HEK293T (cell line): ENCODE data around the gene CADM2.

Experiments
- CTCF ChIA-PET: fragments of 350-600 bp; formaldehyde crosslinking; extraction: SDS; loops from one replicate; lab custom pipeline; 2021; ENCODE audit warnings: antibody characterized with exemption, inconsistent platforms; lab: Yijun Ruan, JAX
- POLR2A ChIA-PET: fragments of 350-600 bp; formaldehyde crosslinking; extraction: SDS; loops from one replicate; lab custom pipeline; 2020; ENCODE audit warnings: antibody characterized with exemption, inconsistent platforms; lab: Yijun Ruan, JAX
- DNase-seq: peaks from one replicate; pipeline ENCODE4 v3.0.0; 2012; ENCODE audit warnings: mixed read lengths; ENCODE audit errors: extremely low spot score
- ARNT ChIP-seq: fragments of 450-650 bp; IDR thresholded peaks from 2 replicates; pipeline ENCODE4 v1.6.1; 2017; ENCODE audit warnings: mild to moderate bottlenecking
- BHLHE40 ChIP-seq: fragments of 450-650 bp; IDR thresholded peaks from 2 replicates; pipeline ENCODE4 v1.6.1; 2016; ENCODE audit warnings: mild to moderate bottlenecking, moderate library complexity, borderline replicate concordance
- CTBP1 ChIP-seq: fragments of 450-650 bp; IDR thresholded peaks from 2 replicates; pipeline ENCODE4 v1.6.1; 2016; ENCODE audit warnings: borderline replicate concordance
- ELF4 ChIP-seq: fragments of 450-650 bp; IDR thresholded peaks from 2 replicates; pipeline ENCODE4 v1.6.1; 2017; ENCODE audit warnings: antibody characterized with exemption
- FOXA1 ChIP-seq: fragments of 450-650 bp; IDR thresholded peaks from 2 replicates; pipeline ENCODE4 v1.6.1; 2016; ENCODE audit warnings: mild to moderate bottlenecking
- FOXK2 ChIP-seq: fragments of 450-650 bp; IDR thresholded peaks from 2 replicates; pipeline ENCODE4 v1.6.1; 2016; ENCODE audit warnings: mild to moderate bottlenecking
- FOXM1 ChIP-seq: fragments of 450-650 bp; IDR thresholded peaks from 2 replicates; pipeline ENCODE4 v1.6.1; 2017; ENCODE audit warnings: mild to moderate bottlenecking, borderline replicate concordance
- HDGF ChIP-seq: fragments of 450-650 bp; IDR thresholded peaks from 2 replicates; pipeline ENCODE4 v1.6.1; 2017; ENCODE audit warnings: antibody characterized with exemption, borderline replicate concordance
- L3MBTL2 ChIP-seq: fragments of 450-650 bp; conservative IDR thresholded peaks from 2 replicates; pipeline ENCODE4 v1.6.1; 2016; ENCODE audit warnings: mild to moderate bottlenecking
- LEF1 ChIP-seq: fragments of 450-650 bp; IDR thresholded peaks from 2 replicates; pipeline ENCODE4 v1.6.1; 2017; ENCODE audit warnings: mild to moderate bottlenecking, borderline replicate concordance
- NFRKB ChIP-seq: fragments of 450-650 bp; IDR thresholded peaks from 2 replicates; pipeline ENCODE4 v1.6.1; 2016; ENCODE audit warnings: mild to moderate bottlenecking, moderate library complexity
- SP1 ChIP-seq: fragments of 450-650 bp; IDR thresholded peaks from 2 replicates; pipeline ENCODE4 v1.6.1; 2017
- SUZ12 ChIP-seq: fragments of 450-650 bp; IDR thresholded peaks from 2 replicates; pipeline ENCODE4 v1.6.1; 2016; ENCODE audit warnings: mild to moderate bottlenecking
- TARDBP ChIP-seq: fragments of 450-650 bp; IDR thresholded peaks from 2 replicates; pipeline ENCODE4 v1.6.1; 2016
- ZNF384 ChIP-seq: fragments of 450-650 bp; IDR thresholded peaks from 2 replicates; pipeline ENCODE4 v1.6.1; 2016
- TF ChIP-seq, protein P1 (sequence below): fragments of 450-650 bp; IDR thresholded peaks from 2 replicates; pipeline ENCODE4 v1.6.1; 2016

CADM2 gene

DNA sequence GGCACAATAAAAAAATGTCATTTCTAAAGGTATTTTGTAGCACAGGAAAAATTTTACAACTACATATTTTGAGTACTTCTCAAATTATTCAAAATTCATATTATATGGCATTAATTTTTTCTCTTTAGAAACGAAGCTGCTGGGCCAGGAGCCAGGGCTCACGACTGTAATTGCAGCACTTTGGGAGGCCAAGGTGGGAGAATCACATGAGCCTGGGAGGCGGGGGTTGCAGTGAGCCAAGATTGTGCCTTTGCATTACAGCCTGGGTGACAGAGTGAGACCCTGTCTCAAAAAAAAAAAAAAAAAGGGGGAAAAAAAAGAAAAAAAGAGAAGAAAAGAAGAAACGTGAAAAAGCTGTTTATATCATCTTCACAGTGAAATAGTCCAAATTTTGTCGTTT is 62.0 kb downstream of the CADM2 start:
- ChIA-PET POLR2A (no interaction called here), CTCF (no interaction called here)
- TF ChIP-seq SUZ12 (no peak), TARDBP (no peak), L3MBTL2 (no peak), LEF1 (no peak), FOXA1 (no peak), BHLHE40 (no peak), HDGF (no peak), FOXK2 (no peak), ELF4 (no peak), CTBP1 (no peak), ARNT (no peak), NFRKB (no peak), FOXM1 (no peak), SP1 (no peak), ZNF384 (no peak)
- TF ChIP-seq, protein P1, sequence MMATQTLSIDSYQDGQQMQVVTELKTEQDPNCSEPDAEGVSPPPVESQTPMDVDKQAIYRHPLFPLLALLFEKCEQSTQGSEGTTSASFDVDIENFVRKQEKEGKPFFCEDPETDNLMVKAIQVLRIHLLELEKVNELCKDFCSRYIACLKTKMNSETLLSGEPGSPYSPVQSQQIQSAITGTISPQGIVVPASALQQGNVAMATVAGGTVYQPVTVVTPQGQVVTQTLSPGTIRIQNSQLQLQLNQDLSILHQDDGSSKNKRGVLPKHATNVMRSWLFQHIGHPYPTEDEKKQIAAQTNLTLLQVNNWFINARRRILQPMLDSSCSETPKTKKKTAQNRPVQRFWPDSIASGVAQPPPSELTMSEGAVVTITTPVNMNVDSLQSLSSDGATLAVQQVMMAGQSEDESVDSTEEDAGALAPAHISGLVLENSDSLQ = no peak
- no peak for DNase-seq

DNA sequence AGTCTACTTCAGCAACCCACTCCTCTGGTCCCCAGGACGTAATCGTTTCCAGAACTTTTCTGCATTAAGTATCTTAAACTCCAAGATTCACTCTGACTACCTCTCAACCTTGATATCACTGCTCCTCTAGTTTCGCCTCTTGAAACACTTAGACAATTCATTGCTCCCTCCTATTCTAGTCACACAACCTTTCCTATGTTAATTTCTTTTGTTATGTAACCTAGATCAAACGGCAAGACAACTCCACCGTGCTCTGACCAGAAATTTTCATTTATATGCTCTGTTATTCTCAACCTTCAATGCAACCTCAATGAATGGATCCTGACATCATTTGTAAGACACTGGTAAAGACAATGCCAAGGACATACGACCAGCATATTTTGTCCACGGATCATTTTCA is 71.3 kb downstream of the CADM2 start:
- ChIA-PET POLR2A (no interaction called here), CTCF (no interaction called here)
- TF ChIP-seq NFRKB (no peak), FOXA1 (no peak), BHLHE40 (no peak), CTBP1 (no peak), ARNT (no peak), TARDBP (no peak), SP1 (no peak), FOXM1 (no peak), ZNF384 (no peak), LEF1 (no peak), FOXK2 (no peak), L3MBTL2 (no peak), ELF4 (no peak), HDGF (no peak), SUZ12 (no peak)
- TF ChIP-seq, protein P1 = no peak
- no peak for DNase-seq

DNA sequence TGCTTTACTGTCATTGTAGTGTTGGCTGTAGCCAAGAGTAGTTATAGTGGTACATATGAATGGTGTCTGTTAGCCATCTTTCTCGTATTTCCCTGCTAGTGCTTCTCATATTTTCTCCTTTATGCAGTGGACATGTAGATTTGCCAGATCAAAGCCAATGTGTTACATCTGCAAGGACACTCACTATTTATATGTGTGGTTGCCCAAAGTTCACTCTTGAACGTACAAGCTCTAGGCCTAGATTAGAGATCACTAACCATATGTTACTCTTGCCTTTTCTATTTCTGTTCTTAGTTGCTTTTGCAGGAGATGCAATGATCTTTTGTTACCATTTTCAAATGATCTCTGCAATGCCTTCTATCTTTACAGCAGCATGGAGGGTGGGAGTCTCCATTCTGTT is 78.4 kb downstream of the CADM2 start:
- ChIA-PET CTCF (no interaction called here), POLR2A (no interaction called here)
- TF ChIP-seq LEF1 = no peak
- TF ChIP-seq ZNF384 = no peak
- TF ChIP-seq FOXM1 = no peak
- TF ChIP-seq FOXK2 = no peak
- no peak for TF ChIP-seq CTBP1
- no peak for TF ChIP-seq HDGF
- no peak for DNase-seq

DNA sequence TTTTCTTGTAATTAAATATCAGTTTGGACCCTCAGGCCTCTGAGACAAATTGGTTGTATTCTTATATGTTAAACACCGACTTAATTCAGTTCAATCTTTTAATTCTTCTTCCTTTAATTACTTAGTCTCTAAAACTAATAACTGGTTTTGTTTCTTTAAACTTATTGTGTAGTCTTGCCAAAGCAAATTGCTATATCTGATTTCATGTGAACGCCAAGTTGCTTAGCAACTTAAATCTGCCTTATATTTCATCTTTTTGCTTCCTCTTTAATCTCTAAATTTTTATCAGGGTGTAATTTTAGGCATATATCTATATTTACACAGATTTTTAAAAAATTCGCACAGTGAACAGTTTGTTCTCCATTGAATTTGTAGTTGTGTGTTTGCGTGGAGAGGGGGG is 82.2 kb downstream of the CADM2 start:
- ChIA-PET POLR2A (no interaction called here), CTCF (no interaction called here)
- no peak for TF ChIP-seq SP1
- no peak for TF ChIP-seq HDGF
- no peak for TF ChIP-seq TARDBP
- TF ChIP-seq ELF4 = no peak
- DNase-seq = no peak

DNA sequence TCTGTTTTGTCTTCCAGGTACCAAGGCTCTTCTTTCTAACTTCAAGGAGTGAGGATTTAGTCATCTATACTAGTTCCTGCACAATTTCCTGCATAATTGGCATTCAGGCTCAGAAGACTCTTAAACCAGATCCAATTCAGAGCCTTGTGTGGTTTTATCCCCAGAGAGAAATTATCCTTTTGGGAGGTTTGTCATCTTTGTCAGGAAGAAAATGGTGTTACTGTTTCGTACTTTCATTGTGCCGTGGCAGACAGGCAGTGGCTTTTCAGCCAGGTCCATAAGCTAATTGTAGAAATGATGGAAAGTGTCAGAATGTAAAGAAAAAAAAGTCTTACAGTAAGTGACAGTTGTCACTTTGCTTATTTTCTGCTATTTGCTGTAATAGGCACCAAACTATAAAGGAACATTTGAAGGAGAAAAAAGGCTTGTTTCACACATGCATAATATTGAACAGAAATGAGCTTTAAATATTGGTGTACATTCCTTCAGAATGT is 82.8 kb downstream of the CADM2 start:
- no peak for DNase-seq
- POLR2A ChIA-PET = no interaction called here
- TF ChIP-seq FOXK2 (no peak), LEF1 (no peak), ZNF384 (no peak), FOXM1 (no peak), BHLHE40 (no peak), FOXA1 (no peak), ARNT (no peak), ELF4 (no peak), L3MBTL2 (no peak), SUZ12 (no peak), SP1 (no peak), HDGF (no peak), TARDBP (no peak), NFRKB (no peak), CTBP1 (no peak)
- TF ChIP-seq, protein P1 = no peak
- CTCF ChIA-PET = no interaction called here

DNA sequence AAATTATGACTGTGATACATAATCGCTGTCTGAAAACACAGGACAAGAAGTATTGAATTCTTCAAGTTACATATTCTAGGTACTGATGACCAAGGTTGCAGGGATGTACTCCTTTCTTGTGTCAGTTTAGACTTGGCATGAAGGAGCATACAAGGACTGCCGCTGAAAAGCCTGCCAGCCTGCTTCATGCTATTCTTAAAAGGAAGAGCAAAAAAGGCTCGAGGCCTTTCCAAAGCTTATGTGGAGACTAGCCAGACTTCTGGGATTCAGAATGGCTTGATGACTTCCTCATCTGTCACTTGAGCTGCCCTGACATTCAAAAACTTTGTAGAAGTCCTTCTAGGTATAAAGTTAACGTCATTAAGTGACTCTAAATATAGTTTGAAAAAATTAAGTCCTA is 92.0 kb downstream of the CADM2 start:
- POLR2A ChIA-PET = no interaction called here
- TF ChIP-seq SP1 (no peak), SUZ12 (no peak)
- no peak for DNase-seq
- CTCF ChIA-PET = no interaction called here

DNA sequence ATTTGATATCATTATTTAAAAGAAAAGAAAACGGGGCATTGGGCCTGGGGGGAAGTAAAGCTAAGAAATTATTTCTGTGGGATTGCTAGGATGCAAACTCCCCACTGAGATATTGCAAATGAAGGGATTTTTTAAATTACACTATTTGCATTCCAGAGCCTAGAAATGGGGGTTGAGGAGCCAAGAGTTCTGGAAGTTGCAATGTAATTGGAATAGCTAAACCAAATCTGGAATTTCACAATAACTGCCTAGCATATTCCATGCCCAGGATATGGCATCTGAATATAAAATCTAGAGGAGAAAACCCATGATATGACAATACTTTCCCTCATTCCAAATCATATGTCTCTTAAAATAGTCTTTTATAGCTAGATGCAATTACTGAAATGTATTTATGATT is 93.0 kb downstream of the CADM2 start:
- TF ChIP-seq SUZ12 (no peak), CTBP1 (no peak), SP1 (no peak), BHLHE40 (no peak), ZNF384 (no peak), LEF1 (no peak), L3MBTL2 (no peak), NFRKB (no peak), TARDBP (no peak), FOXK2 (no peak), ELF4 (no peak), HDGF (no peak), FOXA1 (no peak)
- no peak for DNase-seq
- CTCF ChIA-PET = interaction anchor here (0.6 kb wide), 1 partner anchor 57 kb away, joined by 4 read pairs; no protein-coding TSS in a partner anchor
- POLR2A ChIA-PET = no interaction called here
